ENCODE measurements around the gene YBEY.

The YBEY gene

DNA sequence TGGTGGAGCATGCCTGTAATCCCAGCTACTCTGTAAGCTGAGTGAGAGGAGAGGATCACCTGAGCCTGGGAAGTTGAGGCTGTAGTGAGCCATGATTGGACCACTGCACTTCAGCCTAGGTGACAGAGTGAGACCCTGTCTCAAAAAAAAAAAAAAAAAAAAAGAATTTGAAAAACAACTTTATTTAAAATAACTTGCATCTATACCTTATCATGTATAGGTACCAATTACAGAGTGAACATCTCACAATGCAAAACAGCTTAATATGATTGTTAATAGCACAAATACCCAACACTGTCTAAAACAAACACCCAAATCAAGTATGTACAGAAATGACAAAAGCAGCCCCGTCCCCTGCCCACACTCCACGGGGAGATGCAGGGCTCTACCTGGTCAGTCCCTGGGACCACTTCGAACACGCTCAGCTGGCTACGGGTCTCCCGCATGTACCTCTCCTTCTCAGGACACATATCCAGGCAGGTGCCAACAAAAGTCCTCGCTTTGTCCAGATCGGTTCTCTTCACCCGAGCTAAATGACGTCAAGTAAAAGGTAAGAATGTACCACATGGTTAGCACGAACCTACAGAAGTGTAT is 11.2 kb upstream of the YBEY start:
- peaks cover 2 to 5% of the 10 kb centered on the region in 2 donors for H3K4me1 Mint-ChIP-seq
- no peaks in the 10 kb centered on the region for H3K9me3 Mint-ChIP-seq
- no peak overlapping the region for H3K4me3 Mint-ChIP-seq
- H3K27me3 Mint-ChIP-seq: no peaks in the 10 kb centered on the region
- ATAC-seq (replicated peaks) (no peak), DNase-seq (no peak)
- peaks cover 33 to 44% of the 10 kb centered on the region in 2 donors for H3K36me3 Mint-ChIP-seq
- H3K27ac Mint-ChIP-seq: no peak overlapping the region

DNA sequence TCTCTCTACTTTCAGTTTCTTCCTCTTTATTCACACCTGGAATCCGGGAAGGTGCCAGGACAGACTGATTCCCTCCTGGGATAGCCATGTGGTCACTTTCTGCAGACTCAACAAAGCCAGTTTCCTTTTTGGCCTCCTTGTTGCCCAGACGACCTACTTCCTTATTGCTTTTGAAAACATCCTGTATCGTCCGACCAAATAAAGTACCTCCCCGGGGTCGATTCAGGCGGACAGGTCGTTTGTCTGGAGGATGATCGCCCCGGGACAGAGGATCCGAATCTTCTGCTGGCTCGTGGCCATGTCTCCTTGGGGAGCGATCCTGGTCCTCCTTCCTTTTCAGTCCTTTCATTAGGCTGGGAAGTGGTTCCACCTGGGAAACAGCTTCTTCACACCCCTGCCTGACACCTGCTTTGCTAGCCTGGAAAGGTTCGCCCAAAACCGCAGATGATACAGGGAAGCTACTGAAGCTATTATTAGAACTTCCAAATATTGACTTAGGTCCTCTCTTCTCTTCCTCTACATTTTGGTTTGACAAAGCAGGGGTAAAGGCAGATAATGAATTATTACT is 2.0 kb upstream of the YBEY start:
- DNase-seq (no peak), ATAC-seq (replicated peaks) (no peak)
- Mint-ChIP-seq H3K27ac (peak overlapping the region; percentile 20), H3K36me3 (peaks cover 19 to 39% of the 10 kb centered on the region in 2 donors), H3K4me1 (peaks cover 11 to 41% of the 10 kb centered on the region in 2 donors), H3K9me3 (no peaks in the 10 kb centered on the region), H3K27me3 (no peaks in the 10 kb centered on the region), H3K4me3 (peak overlapping the region; percentile 76 to 84)

DNA sequence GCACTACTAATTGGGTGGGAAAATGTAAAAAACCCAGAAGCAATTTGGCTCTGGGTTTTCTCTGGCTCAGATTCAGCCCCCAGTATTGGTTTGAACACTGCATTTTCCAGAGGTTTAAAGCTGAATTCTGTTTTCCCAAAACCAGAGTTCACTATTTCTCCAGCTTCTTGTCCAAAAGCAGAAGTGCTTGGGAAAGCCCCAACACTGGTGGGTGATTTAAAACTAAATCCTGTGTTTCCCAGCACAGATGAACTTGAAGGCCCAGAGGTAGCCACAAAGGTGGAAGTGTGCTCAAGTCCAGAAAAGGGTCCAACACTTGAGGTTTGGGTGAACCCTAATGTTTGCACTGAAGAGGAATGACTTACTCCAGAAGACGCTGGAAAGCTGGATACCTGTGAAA is 1.4 kb upstream of the YBEY start:
- peaks cover 18 to 40% of the 10 kb centered on the region in 2 donors for H3K36me3 Mint-ChIP-seq
- no peak for DNase-seq
- peak overlapping the region; percentile 98 to 99 for H3K4me3 Mint-ChIP-seq
- no peaks in the 10 kb centered on the region for H3K27me3 Mint-ChIP-seq
- ATAC-seq (replicated peaks): no peak
- no peaks in the 10 kb centered on the region for H3K9me3 Mint-ChIP-seq
- H3K27ac Mint-ChIP-seq: no peak overlapping the region
- H3K4me1 Mint-ChIP-seq: peaks cover 13 to 46% of the 10 kb centered on the region in 2 donors

DNA sequence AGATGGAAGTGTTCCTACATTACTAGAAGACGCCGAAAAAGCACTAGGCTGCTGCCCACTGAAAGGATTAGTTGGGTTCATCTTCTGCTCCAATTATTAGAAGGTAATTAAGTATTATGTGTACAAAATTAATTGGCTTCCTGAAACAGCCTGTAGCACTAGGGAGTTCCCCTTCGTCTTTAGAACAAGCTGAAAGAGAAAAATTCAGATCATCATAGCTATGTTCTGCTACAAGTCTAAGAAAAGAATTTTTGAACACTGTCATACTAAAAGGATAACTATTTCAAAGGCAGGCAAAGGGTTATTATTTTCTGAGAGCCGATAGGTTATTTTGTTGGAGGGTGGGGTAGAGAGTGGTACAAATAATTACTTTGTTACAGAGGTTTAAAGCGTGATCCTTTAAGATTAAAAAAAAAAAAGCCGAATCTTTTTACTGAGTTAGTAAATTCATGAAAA is 908 bp upstream of the YBEY start, which contains the start of gene MCM3AP:
MCM3AP (minus strand) TSS at position 406 of the 456 bp plus-strand sequence; CDS start at position 81, 325 bp downstream.
- H3K36me3 Mint-ChIP-seq: peaks cover 17 to 39% of the 10 kb centered on the region in 2 donors
- peak within 1 kb of the TSS; percentile 97 for H3K27ac Mint-ChIP-seq
- peak within 1 kb of the TSS; percentile 98 to 99 for H3K4me3 Mint-ChIP-seq

DNA sequence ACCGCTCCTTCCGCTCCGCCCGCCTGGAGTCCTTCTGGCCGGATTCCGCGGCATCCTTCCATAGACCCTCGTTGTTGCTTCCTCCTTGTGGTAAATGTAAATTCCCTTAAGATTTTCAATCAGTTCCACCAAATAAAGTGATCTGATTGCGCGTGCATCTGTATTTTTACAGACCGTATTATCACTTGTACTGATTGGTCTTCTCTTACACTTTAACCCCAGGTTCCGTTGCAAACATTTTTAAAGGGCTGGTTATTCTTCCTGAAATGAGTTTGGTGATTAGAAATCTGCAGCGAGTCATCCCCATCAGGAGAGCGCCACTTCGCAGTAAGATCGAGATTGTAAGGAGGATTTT is 483 bp downstream of the YBEY start:
- peak overlapping the region; percentile 97 for H3K27ac Mint-ChIP-seq
- H3K9me3 Mint-ChIP-seq: peaks cover 0 to 1% of the 10 kb centered on the region in 2 donors
- H3K27me3 Mint-ChIP-seq: no peaks in the 10 kb centered on the region
- DNase-seq (no peak), ATAC-seq (replicated peaks) (peak; percentile 15 to 17)
- peaks cover 20 to 36% of the 10 kb centered on the region in 2 donors for H3K36me3 Mint-ChIP-seq
- peaks cover 17 to 59% of the 10 kb centered on the region in 2 donors for H3K4me1 Mint-ChIP-seq
- peak overlapping the region; percentile 98 to 99 for H3K4me3 Mint-ChIP-seq

More for the DNA sequence above, 908 bp upstream of the YBEY start, which contains the start of gene MCM3AP:
- no peaks in the 10 kb centered on the region for H3K9me3 Mint-ChIP-seq
- no peak for DNase-seq
- H3K4me1 Mint-ChIP-seq: peaks cover 15 to 51% of the 10 kb centered on the region in 2 donors
- ATAC-seq (replicated peaks): no peak
- no peaks in the 10 kb centered on the region for H3K27me3 Mint-ChIP-seq

DNA sequence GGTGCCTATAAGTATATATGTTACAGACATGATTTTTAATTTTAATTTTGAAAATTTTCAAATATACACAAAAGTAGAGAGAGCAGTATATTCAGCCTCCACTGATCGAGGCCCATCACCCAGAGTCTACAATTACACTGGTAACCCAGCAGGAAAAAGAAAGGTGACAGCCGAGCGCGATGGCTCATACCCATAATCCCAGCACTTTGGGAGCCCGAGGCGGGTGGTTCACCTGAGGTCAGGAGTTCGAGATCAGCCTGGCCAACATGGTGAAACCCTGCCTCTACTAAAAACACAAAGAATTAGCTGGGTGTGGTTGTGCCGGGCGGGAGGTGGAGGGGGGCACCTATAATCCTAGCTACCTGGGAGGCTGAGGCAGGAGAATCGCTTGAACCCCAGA is 1.4 kb downstream of the YBEY start:
- H3K27ac Mint-ChIP-seq: no peak overlapping the region

DNA sequence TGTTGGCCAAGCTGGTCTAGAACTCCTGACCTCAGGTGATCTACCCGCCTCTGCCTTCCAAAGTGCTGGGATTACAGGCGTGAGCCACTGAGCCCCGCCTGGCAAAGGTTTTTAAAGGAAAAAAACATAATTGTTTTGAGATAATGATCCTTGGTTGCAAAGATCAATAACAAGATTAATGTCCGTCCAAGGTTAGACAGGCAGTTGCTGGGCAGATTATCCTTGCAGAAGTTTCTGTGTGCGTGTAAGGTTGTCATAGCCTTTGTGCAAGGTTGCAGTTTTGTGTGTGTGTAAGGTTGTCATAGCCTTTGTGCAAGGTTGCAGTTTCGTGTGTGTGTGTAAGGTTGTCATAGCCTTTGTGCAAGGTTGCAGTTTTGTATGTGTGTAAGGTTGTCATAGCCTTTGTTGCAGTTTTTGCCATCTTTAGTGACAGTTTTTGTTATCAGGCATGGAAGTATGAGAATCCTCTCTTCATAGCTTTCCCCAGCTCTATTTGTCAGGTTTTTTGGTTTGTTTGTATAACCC is 3.6 kb downstream of the YBEY start:
- no peak for ATAC-seq (replicated peaks)
- no peak for DNase-seq
- Mint-ChIP-seq H3K4me1 (peaks cover 13 to 41% of the 10 kb centered on the region in 2 donors), H3K27ac (no peak overlapping the region), H3K36me3 (peaks cover 21 to 27% of the 10 kb centered on the region in 2 donors), H3K4me3 (peak overlapping the region in 1 of 2 donors; percentile 21), H3K9me3 (peaks cover 0 to 1% of the 10 kb centered on the region in 2 donors), H3K27me3 (no peaks in the 10 kb centered on the region)

More for the DNA sequence above, 1.4 kb downstream of the YBEY start:
- Mint-ChIP-seq H3K4me3 (no peak overlapping the region), H3K27me3 (no peaks in the 10 kb centered on the region), H3K36me3 (peaks cover 25 to 43% of the 10 kb centered on the region in 2 donors), H3K9me3 (peaks cover 0 to 1% of the 10 kb centered on the region in 2 donors), H3K4me1 (peaks cover 17 to 59% of the 10 kb centered on the region in 2 donors)
- ATAC-seq (replicated peaks) (no peak), DNase-seq (no peak)

DNA sequence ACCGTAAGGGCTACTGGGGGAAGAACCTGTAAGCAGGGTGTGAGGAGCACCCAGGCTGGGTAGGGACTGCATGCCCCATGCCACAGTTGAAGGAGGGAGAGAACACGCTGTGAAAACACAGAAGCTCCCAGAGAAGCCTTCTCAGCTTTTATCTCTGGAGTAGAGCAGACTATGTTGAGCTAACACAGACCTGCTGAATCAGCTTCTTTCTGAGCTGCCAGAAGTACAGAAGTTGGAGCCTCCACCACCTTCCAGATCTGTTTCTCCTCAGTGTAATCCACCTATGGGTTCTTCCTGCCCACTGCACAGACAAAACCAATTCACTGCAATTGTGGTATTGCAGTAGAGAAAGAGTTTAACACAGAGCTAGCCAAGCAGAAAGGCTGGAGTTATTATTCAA is 5.4 kb downstream of the YBEY start:
- H3K9me3 Mint-ChIP-seq: peaks cover 0 to 1% of the 10 kb centered on the region in 2 donors
- H3K4me3 Mint-ChIP-seq: no peak overlapping the region
- peaks cover 28 to 49% of the 10 kb centered on the region in 2 donors for H3K4me1 Mint-ChIP-seq
- peaks cover 26% of the 10 kb centered on the region in 2 donors for H3K36me3 Mint-ChIP-seq
- ATAC-seq (replicated peaks): no peak
- no peak overlapping the region for H3K27ac Mint-ChIP-seq
- no peaks in the 10 kb centered on the region for H3K27me3 Mint-ChIP-seq
- no peak for DNase-seq

DNA sequence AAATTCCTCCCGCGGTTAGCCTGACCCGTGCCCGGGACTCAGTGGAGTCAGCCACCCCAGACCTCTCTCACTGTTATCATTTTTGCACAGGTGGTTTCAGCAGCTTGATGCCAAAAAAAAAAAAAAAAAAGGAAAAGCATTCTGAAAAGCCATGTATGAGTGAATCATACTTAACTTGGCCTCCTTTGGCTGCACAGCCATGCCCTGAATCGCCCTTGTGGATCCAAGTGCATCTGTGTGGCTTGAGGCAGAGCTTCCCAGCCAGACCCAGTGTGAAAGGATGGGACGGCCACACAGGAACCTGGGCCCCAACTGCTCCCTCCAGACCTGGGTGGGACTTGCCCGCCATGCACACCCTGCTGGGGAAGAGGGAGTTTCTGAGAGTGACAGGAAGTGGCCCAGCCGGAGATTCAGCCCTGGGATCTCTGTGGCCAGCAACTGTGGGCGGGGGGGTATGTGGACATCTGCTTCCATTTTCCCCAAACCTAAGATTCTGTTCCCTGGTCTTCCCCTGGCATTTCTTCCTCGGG is 8.6 kb downstream of the YBEY start:
- H3K27ac Mint-ChIP-seq: peak overlapping the region; percentile 65
- ATAC-seq (replicated peaks): no peak
- H3K9me3 Mint-ChIP-seq: peaks cover 0 to 1% of the 10 kb centered on the region in 2 donors

DNA sequence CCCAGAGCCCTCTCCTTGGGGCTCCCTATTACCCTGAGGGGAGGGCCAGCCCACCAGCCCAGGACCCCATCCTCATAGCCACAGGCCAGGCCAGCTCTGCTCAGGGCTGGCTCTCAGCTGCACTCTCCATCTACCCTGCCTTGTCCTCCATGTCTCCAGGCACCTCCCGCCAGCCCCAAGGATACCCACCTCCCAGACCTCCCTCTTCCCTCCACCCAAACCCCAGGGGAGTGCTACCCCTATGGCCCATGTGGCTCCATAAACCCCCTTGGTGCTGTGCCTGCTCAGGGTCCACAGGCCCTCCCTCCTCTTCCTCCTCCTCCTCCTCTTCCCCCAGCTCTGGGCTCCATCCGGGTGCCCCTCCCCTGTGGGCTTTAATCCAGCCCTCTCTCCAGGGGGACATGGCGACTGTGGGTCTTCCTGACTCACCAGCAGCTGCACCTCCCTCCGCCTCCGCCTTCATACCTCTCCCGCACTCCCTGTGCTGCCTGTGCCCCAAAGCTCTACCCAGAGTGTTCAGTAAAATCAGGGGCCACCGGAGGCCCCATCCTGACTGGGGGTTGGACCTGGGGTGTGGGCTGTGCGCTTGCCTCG is 9.1 kb downstream of the YBEY start:
- ATAC-seq (replicated peaks) (peak in 1 of 2 donors; percentile 8), DNase-seq (no peak)
- Mint-ChIP-seq H3K4me1 (peaks cover 22 to 34% of the 10 kb centered on the region in 2 donors), H3K27me3 (no peaks in the 10 kb centered on the region), H3K27ac (peak overlapping the region; percentile 65), H3K36me3 (peaks cover 19 to 21% of the 10 kb centered on the region in 2 donors), H3K4me3 (no peak overlapping the region), H3K9me3 (peaks cover 0 to 1% of the 10 kb centered on the region in 2 donors)

More for the DNA sequence above, 8.6 kb downstream of the YBEY start:
- Mint-ChIP-seq H3K4me1 (peaks cover 24 to 40% of the 10 kb centered on the region in 2 donors), H3K27me3 (no peaks in the 10 kb centered on the region), H3K36me3 (peaks cover 18 to 20% of the 10 kb centered on the region in 2 donors), H3K4me3 (no peak overlapping the region)
- no peak for DNase-seq

DNA sequence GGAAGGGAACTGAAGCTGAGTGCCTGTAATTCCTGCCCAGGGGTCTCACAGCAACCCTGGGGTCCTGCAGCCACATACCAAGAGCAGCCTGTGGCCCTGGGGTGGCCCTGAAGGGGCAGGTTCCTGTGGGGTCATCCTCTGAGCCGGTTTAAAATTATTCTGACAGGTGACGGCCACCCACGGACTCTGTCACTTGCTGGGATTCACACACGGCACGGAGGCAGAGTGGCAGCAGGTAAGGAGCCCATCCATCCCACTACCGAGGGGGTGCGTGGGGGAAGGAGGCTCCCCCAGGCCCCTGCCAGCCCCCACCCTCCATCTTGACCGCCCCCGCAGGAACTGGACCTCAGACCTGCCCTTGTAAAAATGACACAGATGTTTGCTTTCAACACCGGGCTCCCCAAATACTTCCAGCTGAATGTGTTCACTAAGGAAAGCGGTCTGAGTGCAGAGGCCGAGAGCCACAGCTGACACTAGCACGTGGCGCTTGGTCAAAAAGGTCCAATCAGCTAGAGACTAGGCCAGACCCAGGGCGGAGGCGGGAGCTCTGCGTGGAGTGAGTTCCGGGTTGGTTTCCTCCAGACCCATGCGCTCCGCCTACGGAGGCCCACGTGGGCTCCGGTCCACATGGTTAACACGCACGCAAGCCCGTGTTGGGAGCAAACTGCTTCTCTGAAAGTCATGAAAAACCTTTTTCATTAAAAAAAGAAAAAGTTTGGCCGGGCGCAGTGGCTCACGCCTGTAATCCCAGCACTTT is 10.0 kb downstream of the YBEY start:
- H3K4me1 Mint-ChIP-seq: peaks cover 19 to 29% of the 10 kb centered on the region in 2 donors
- no peaks in the 10 kb centered on the region for H3K27me3 Mint-ChIP-seq
- DNase-seq (peak; percentile 77), ATAC-seq (replicated peaks) (peak; percentile 93 to 94)
- H3K4me3 Mint-ChIP-seq: peak overlapping the region; percentile 66
- H3K36me3 Mint-ChIP-seq: peaks cover 18 to 20% of the 10 kb centered on the region in 2 donors
- H3K27ac Mint-ChIP-seq: peak overlapping the region; percentile 83
- H3K9me3 Mint-ChIP-seq: peaks cover 0 to 1% of the 10 kb centered on the region in 2 donors

DNA sequence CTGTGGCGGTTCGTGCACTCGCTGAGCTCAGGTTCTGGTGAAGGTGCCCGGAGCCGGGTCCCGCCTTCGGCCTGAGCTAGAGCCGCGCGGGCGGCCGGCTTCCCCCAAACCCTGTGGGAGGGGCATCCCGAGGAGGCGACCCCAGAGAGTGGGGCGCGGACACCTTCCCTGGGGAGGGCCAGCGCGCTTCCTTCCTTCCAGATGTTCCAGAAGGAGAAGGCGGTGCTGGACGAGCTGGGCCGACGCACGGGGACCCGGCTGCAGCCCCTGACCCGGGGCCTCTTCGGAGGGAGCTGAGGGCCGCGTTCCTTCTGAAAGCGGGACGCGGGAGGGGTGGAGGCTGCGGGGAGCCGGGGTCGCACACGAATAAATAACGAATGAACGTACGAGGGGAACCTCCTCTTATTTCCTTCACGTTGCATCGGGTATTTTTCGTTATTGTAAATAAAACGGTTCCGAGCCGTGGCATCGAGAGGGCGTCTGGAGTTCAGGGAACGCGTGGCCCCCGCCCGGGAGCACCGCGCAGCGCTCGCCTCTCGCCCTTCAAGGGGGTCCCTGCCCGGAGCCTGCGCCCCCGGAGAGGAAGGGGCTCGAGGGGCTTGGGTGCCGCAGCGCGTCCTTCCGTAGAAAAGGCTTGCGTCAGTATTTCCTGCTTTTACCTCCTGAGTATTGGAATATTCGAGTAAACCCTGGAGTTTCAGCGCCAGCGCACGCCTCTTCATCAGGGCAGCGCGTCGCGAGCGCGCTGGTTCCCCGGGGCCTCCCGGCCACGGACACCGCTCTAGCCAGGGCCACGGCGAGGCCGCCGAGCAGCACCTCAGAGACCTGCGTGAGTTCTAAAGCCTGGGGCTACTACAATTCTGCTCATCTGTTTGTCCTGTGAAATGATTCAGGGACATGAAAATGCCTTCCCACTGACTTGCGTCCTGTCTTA is 11.5 kb downstream of the YBEY start:
- Mint-ChIP-seq H3K9me3 (no peaks in the 10 kb centered on the region), H3K27ac (peak overlapping the region; percentile 79), H3K36me3 (peaks cover 9 to 10% of the 10 kb centered on the region in 2 donors), H3K4me1 (peaks cover 19 to 26% of the 10 kb centered on the region in 2 donors), H3K4me3 (peak overlapping the region; percentile 78 to 82), H3K27me3 (no peaks in the 10 kb centered on the region)
- DNase-seq (no peak), ATAC-seq (replicated peaks) (peak; percentile 33 to 35)

DNA sequence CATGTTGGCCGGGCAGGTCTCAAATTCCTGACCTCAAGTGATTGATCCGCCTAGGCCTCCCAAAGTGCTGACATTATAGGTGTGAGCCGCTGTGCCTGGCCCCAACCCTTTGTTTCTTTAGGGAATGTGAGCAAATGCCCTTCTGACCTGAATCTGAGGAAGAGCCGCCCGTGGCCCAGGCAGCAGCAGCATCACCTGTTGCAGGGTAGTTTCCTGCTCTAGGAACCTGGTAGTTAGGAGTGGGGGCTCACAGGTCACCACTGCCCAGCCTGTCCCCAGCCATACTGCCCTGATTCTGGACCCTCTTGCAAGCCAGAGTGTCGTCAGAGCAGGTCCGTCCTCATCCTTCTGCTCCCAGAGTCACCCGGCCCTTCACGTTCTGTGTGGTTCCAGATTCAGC is 13.0 kb downstream of the YBEY start:
- no peaks in the 10 kb centered on the region for H3K27me3 Mint-ChIP-seq
- peaks cover 19 to 26% of the 10 kb centered on the region in 2 donors for H3K4me1 Mint-ChIP-seq
- no peak overlapping the region for H3K4me3 Mint-ChIP-seq
- DNase-seq: no peak
- no peaks in the 10 kb centered on the region for H3K9me3 Mint-ChIP-seq
- H3K27ac Mint-ChIP-seq: no peak overlapping the region
- H3K36me3 Mint-ChIP-seq: peaks cover 9 to 10% of the 10 kb centered on the region in 2 donors
- ATAC-seq (replicated peaks): no peak
